H1 (cell line): ENCODE measurements around the gene RPL32. TPM values are rescaled to one million over a fixed set of nuclear protein-coding genes. Genes with fewer than 3 reads are reported as not detected.

Source experiments
- CTCF ChIA-PET: fragments of 300-600 bp; sonication (Branson Sonifier 250); formaldehyde crosslinking; loops from one replicate; lab custom pipeline; 2021; ENCODE audit not compliant: partially characterized antibody; lab: Charles Lee
- POLR2A ChIA-PET: fragments of 300-600 bp; sonication (Branson Sonifier 250); formaldehyde crosslinking; loops from one replicate; lab custom pipeline; 2021; ENCODE audit warnings: inconsistent platforms; ENCODE audit not compliant: partially characterized antibody; lab: Charles Lee
- DNase-seq, 2 experiments: peaks; one replicate each; pipeline versions ENCODE4 v3.0.0 to v3.0.0-alpha.2; 2010 to 2022; ENCODE audit warnings: low spot score in 2 of 2, low read depth in 1 of 2, mixed read lengths in 1 of 2
- FAIRE-seq: peaks from 2 replicates; lab custom pipeline; 2011; peaks lifted over from hg19 to GRCh38; lab: Jason Lieb, UNC
- H2AFZ ChIP-seq: 2 replicates; pipeline ENCODE4 v1.8.1; 2012; ENCODE audit warnings: low read length, inconsistent platforms
- H2AK5ac ChIP-seq: 2 replicates; pipeline ENCODE4 v1.6.1; 2013; ENCODE audit warnings: low read depth, low read length
- H2BK120ac ChIP-seq: replicated peaks from 2 replicates; pipeline ENCODE3; 2013; ENCODE audit warnings: low read depth, low read length, inconsistent platforms
- H2BK12ac ChIP-seq: 2 replicates; pipeline ENCODE4 v1.6.1; 2013; ENCODE audit warnings: low read depth, low read length
- H2BK15ac ChIP-seq: 2 replicates; pipeline ENCODE4 v1.6.1; 2013; ENCODE audit warnings: low read length
- H2BK20ac ChIP-seq: 2 replicates; pipeline ENCODE4 v1.6.1; 2013; ENCODE audit warnings: low read length
- H2BK5ac ChIP-seq: 2 replicates; pipeline ENCODE4 v1.6.1; 2013; ENCODE audit warnings: low read depth, low read length
- H3K14ac ChIP-seq: 2 replicates; pipeline ENCODE4 v1.6.1; 2013; ENCODE audit warnings: inconsistent platforms; ENCODE audit not compliant: insufficient read length
- H3K18ac ChIP-seq: 2 replicates; pipeline ENCODE4 v1.6.1; 2013; ENCODE audit warnings: low read length; ENCODE audit errors: extremely low read depth
- H3K23ac ChIP-seq: 2 replicates; pipeline ENCODE4 v1.6.1; 2013; ENCODE audit warnings: inconsistent platforms; ENCODE audit not compliant: insufficient read length
- H3K23me2 ChIP-seq: 2 replicates; pipeline ENCODE4 v1.6.1; 2013; ENCODE audit warnings: low read depth, low read length
- H3K27ac ChIP-seq: 2 replicates; pipeline ENCODE4 v1.6.1; 2011; ENCODE audit warnings: low read depth, low read length, inconsistent platforms
- H3K27me3 ChIP-seq, 4 experiments: replicated peaks in 1 of 4; 1 replicate in 1 of 4; 2 replicates in 3 of 4; pipeline versions ENCODE4 v1.6.1 to v1.8.1; 2011 to 2013; ENCODE audit warnings: low read length in 3 of 4, mild to moderate bottlenecking in 3 of 4, inconsistent platforms in 2 of 4, mixed read lengths in 2 of 4, moderate library complexity in 1 of 4; ENCODE audit not compliant: control insufficient read depth in 3 of 4, insufficient read depth in 3 of 4; ENCODE audit errors: extremely low read depth in 1 of 4
- H3K36me3 ChIP-seq, 4 experiments: 2 replicates each; pipeline versions ENCODE4 v1.6.1 to v1.8.1; 2011 to 2013; ENCODE audit warnings: mild to moderate bottlenecking in 4 of 4, low read length in 3 of 4, moderate library complexity in 2 of 4, control low read depth in 1 of 4, inconsistent platforms in 1 of 4; ENCODE audit not compliant: insufficient read depth in 4 of 4, control insufficient read depth in 2 of 4
- H3K4ac ChIP-seq: replicated peaks from 2 replicates; pipeline ENCODE3; 2013; ENCODE audit warnings: low read length, low read depth, mixed read lengths, inconsistent platforms; ENCODE audit not compliant: insufficient read length
- H3K4me1 ChIP-seq, 4 experiments: replicated peaks in 1 of 4; 1 replicate in 1 of 4; 2 replicates in 3 of 4; pipeline versions ENCODE4 v1.6.1 to v1.8.1; 2011 to 2013; ENCODE audit warnings: low read length in 3 of 4, inconsistent platforms in 2 of 4, mixed read lengths in 1 of 4; ENCODE audit not compliant: insufficient read depth in 4 of 4, control insufficient read depth in 3 of 4
- H3K4me2 ChIP-seq, 2 experiments: 2 replicates each; pipeline versions ENCODE4 v1.6.1 to v1.8.1; 2011 to 2013; ENCODE audit warnings: low read depth in 2 of 2, low read length in 2 of 2, control low read depth in 1 of 2, inconsistent platforms in 1 of 2, mild to moderate bottlenecking in 1 of 2; ENCODE audit not compliant: insufficient read depth in 1 of 2
- H3K4me3 ChIP-seq, 4 experiments: fragments of 200-600, 300-600 bp in 1 of 4; sonication (generic), shearing (Covaris generic), sonication (Bioruptor Twin) in 1 of 4; 2 replicates each; pipeline versions ENCODE4 v1.5.1 to v1.8.1; 2011 to 2016; ENCODE audit warnings: low read length in 4 of 4, low read depth in 3 of 4, control low read depth in 2 of 4, inconsistent platforms in 2 of 4, mild to moderate bottlenecking in 2 of 4, mixed read lengths in 1 of 4, moderate library complexity in 1 of 4; ENCODE audit not compliant: insufficient read depth in 2 of 4; ENCODE audit errors: extremely low read depth in 1 of 4
- H3K56ac ChIP-seq: replicated peaks from 2 replicates; pipeline ENCODE3; 2013; ENCODE audit warnings: low read depth, mild to moderate bottlenecking, mixed read lengths, low read length, inconsistent platforms; ENCODE audit not compliant: insufficient read length
- H3K79me1 ChIP-seq: 2 replicates; pipeline ENCODE4 v1.6.1; 2013; ENCODE audit warnings: low read depth, low read length, control low read depth
- H3K79me2 ChIP-seq, 2 experiments: 2 replicates each; pipeline versions ENCODE4 v1.6.1 to v1.8.1; 2012 to 2013; ENCODE audit warnings: low read length in 2 of 2, mild to moderate bottlenecking in 2 of 2, inconsistent platforms in 1 of 2; ENCODE audit not compliant: insufficient read depth in 2 of 2, control insufficient read depth in 1 of 2
- H3K9ac ChIP-seq, 4 experiments: replicated peaks in 1 of 4; 1 replicate in 1 of 4; 2 replicates in 3 of 4; pipeline versions ENCODE4 v1.6.1 to v1.8.1; 2011 to 2013; ENCODE audit warnings: low read depth in 3 of 4, low read length in 3 of 4, control low read depth in 2 of 4, mild to moderate bottlenecking in 2 of 4, moderate library complexity in 2 of 4, inconsistent platforms in 1 of 4; ENCODE audit errors: extremely low read depth in 1 of 4
- H3K9me3 ChIP-seq, 2 experiments: 2 replicates each; pipeline versions ENCODE4 v1.6.1 to v1.8.1; 2012 to 2013; ENCODE audit warnings: mild to moderate bottlenecking in 2 of 2, moderate library complexity in 2 of 2, control low read depth in 1 of 2, inconsistent platforms in 1 of 2, low read depth in 1 of 2, low read length in 1 of 2, mixed read lengths in 1 of 2; ENCODE audit not compliant: insufficient read depth in 2 of 2
- H4K20me1 ChIP-seq, 2 experiments: replicated peaks in 1 of 2; 2 replicates each; pipeline versions ENCODE3 to v1.8.1; 2011 to 2013; ENCODE audit warnings: inconsistent platforms in 2 of 2, low read length in 2 of 2, mild to moderate bottlenecking in 1 of 2; ENCODE audit not compliant: insufficient read depth in 2 of 2, control insufficient read depth in 1 of 2
- H4K5ac ChIP-seq: 2 replicates; pipeline ENCODE4 v1.6.1; 2013; ENCODE audit warnings: low read length, low read depth, mixed read lengths, inconsistent platforms; ENCODE audit not compliant: insufficient read length
- H4K8ac ChIP-seq: 2 replicates; pipeline ENCODE4 v1.8.0; 2013; ENCODE audit warnings: mild to moderate bottlenecking, moderate library complexity, low read length, inconsistent platforms; ENCODE audit not compliant: insufficient read depth; ENCODE audit errors: extremely low read depth
- H4K91ac ChIP-seq: replicated peaks from 2 replicates; pipeline ENCODE3; 2013; ENCODE audit warnings: low read length, mixed read lengths, inconsistent platforms; ENCODE audit not compliant: insufficient read length
- ATF2 ChIP-seq: IDR thresholded peaks from 2 replicates; pipeline ENCODE4 v1.6.1; 2012; ENCODE audit warnings: low read length, inconsistent platforms
- CEBPB ChIP-seq: IDR thresholded peaks from 2 replicates; pipeline ENCODE4 v1.6.1; 2012; ENCODE audit warnings: low read depth, low read length
- E2F6 ChIP-seq: IDR thresholded peaks from 2 replicates; pipeline ENCODE4 v1.6.1; 2012; ENCODE audit warnings: inconsistent platforms
- MAFK ChIP-seq: IDR thresholded peaks from 2 replicates; pipeline ENCODE4 v1.6.1; 2012; ENCODE audit warnings: low read depth, mild to moderate bottlenecking, improper control_type of control experiment, low read length
- POLR2A ChIP-seq, 2 experiments: IDR thresholded peaks; 1 replicate in 1 of 2; 2 replicates in 1 of 2; pipeline ENCODE4 v1.6.1; 2011; ENCODE audit warnings: low read depth in 2 of 2, low read length in 2 of 2, mild to moderate bottlenecking in 2 of 2; ENCODE audit errors: control extremely low read depth in 1 of 2
- SP2 ChIP-seq: IDR thresholded peaks from 2 replicates; pipeline ENCODE4 v1.6.1; 2012; ENCODE audit warnings: mild to moderate bottlenecking, low read length, inconsistent platforms
- WGBS, 2 experiments: shearing (Covaris generic) in 1 of 2; methylation state at CpG; one replicate each; pipeline versions ENCODE4 v1.1.6 to v1.1.7; 2013 to 2015; ENCODE audit warnings: low lambda C conversion rate in 2 of 2, mixed read lengths in 2 of 2, inconsistent platforms in 1 of 2, low coverage in 1 of 2, missing lambda C conversion rate in 1 of 2; ENCODE audit not compliant: insufficient replicate concordance in 2 of 2, insufficient coverage in 1 of 2, insufficient read length in 1 of 2; ENCODE audit errors: extremely low coverage in 1 of 2, missing lambda C conversion rate in 1 of 2; 5-methylcytosine and 5-hydroxymethylcytosine counted together
- polyA plus RNA-seq, 7 experiments: library from polyadenylated mRNA; depleted of rRNA in 3 of 7; stranded (reverse) in 5 of 7; unstranded in 2 of 7; fragments of >200 nt in 5 of 7; fragments of 200-250 nt in 2 of 7; gene quantifications; 1 replicate in 5 of 7; 2 replicates in 1 of 7; 4 replicates in 1 of 7; pipeline versions ENCODE4 v1.2.1 to v1.2.3, GENCODE V29; 2011 to 2013; ENCODE audit warnings: missing spikeins in 2 of 7, mixed read lengths in 2 of 7
- total RNA-seq: library from RNA; stranded (reverse); fragmentation: NEBNext Ultra II Directional; extraction: Animal tissue kit (Norgen Biotek cat#: 25700); gene quantifications from 2 replicates; pipeline ENCODE4 v1.2.1, GENCODE V29; 2021

Gene RPL32
- total and polyA plus RNA-seq, 2 of the 8 experiments (the other 6 are each of a cell fraction or from before 2014, with no cell fraction given): 1,443 to 2,043 TPM

- ChIA-PET CTCF (interaction anchor here (0.6 to 3.5 kb wide), 9 partner anchors 10 to 119 kb away, joined by 3 to 11 read pairs (median 7); no protein-coding TSS in a partner anchor), POLR2A (interaction anchor here (1.2 to 28.5 kb wide), 3 partner anchors 5 to 53 kb away, joined by 3 to 661 read pairs (median 661); partner anchors contain the start of gene RPL32)
- Histone ChIP-seq H2BK15ac (no peak overlapping the region), H2BK5ac (no peak overlapping the region), H3K9ac (no peak overlapping the region), H3K27me3 (no peaks in the 10 kb centered on the region), H3K36me3 (peaks cover 0 to 5% (median 2%) of the 10 kb centered on the region in 4 experiments; a peak in 3 of 8 replicates), H3K18ac (no peak overlapping the region), H2AK5ac (no peak overlapping the region), H3K9me3 (no peaks in the 10 kb centered on the region), H2BK20ac (no peak overlapping the region), H4K5ac (no peak overlapping the region), H2AFZ (no peak overlapping the region), H3K23me2 (no peaks in the 10 kb centered on the region), H3K4me3 (no peak overlapping the region), H3K14ac (no peak overlapping the region), H3K23ac (no peak overlapping the region), H4K91ac (no peak overlapping the region), H3K4ac (no peak overlapping the region), H3K4me1 (no peaks in the 10 kb centered on the region), H3K56ac (no peak overlapping the region), H3K79me2 (no peaks in the 10 kb centered on the region), H2BK120ac (no peak overlapping the region), H3K4me2 (no peak overlapping the region), H3K79me1 (no peaks in the 10 kb centered on the region), H2BK12ac (no peak overlapping the region), H4K20me1 (peaks cover 0 to 1% of the 10 kb centered on the region in 2 experiments), H3K27ac (no peak overlapping the region), H4K8ac (no peak overlapping the region)
- DNase-seq (no peak), FAIRE-seq (no peak)
- WGBS, 2 experiments: 97% methylated on average over 8 of the region's 8 CpGs; no CpG with 5 or more reads in 1 of the 2 experiments
- TF ChIP-seq MAFK (no peak), SP2 (no peak), POLR2A (IDR thresholded peaks at IDR 0.05; ENCODE audit: control extremely low read depth in 1 of 2, low read depth in 2 of 2, low read length in 2 of 2) (no peak), CEBPB (no peak), ATF2 (no peak), E2F6 (no peak)
Observed at GRCh38 chr3:12825156-12825555, 16.2 kb downstream of the RPL32 start.
